ENCODE results near the gene SAV1.

DNA sequence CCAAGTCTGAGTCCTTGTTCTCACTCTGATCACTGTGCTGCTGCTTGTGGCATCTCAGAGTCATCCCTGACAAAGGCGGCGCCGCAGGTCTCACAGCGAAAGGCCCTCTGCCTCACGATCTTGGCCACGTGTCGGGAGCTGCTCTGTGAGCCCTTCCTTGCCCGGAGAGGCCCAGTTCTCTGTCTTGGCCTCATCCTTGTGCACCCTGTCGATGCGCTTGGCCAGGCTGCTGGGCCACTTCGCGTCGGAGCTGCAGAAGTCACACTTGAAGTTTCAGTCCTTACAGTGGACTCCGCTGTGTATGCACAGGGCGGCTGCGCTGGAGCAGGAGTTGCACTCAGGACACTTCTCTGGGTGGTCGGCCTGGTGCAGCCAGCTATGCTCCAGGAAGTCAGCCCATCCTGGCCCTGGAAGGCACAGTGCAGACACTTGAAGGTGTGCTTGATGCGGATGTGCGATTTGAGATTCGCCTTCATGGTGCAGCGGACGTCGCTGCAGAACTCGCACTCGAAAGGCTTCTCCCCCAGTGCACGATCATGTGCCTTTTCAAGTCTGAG, 36.4 kb upstream of the SAV1 start:
- no peak for TF ChIP-seq CTCF (IDR thresholded peaks at IDR 0.05; ENCODE audit: insufficient read depth, low read length)
- TF ChIP-seq SPI1 (IDR thresholded peaks at IDR 0.05; ENCODE audit: borderline replicate concordance, low read depth) = no peak
- TF ChIP-seq GABPA (IDR thresholded peaks at IDR 0.05; ENCODE audit: low read depth) = no peak
- no peak for TF ChIP-seq POLR2AphosphoS5 (IDR thresholded peaks at IDR 0.05; ENCODE audit: low read depth)
- TF ChIP-seq, protein P1, sequence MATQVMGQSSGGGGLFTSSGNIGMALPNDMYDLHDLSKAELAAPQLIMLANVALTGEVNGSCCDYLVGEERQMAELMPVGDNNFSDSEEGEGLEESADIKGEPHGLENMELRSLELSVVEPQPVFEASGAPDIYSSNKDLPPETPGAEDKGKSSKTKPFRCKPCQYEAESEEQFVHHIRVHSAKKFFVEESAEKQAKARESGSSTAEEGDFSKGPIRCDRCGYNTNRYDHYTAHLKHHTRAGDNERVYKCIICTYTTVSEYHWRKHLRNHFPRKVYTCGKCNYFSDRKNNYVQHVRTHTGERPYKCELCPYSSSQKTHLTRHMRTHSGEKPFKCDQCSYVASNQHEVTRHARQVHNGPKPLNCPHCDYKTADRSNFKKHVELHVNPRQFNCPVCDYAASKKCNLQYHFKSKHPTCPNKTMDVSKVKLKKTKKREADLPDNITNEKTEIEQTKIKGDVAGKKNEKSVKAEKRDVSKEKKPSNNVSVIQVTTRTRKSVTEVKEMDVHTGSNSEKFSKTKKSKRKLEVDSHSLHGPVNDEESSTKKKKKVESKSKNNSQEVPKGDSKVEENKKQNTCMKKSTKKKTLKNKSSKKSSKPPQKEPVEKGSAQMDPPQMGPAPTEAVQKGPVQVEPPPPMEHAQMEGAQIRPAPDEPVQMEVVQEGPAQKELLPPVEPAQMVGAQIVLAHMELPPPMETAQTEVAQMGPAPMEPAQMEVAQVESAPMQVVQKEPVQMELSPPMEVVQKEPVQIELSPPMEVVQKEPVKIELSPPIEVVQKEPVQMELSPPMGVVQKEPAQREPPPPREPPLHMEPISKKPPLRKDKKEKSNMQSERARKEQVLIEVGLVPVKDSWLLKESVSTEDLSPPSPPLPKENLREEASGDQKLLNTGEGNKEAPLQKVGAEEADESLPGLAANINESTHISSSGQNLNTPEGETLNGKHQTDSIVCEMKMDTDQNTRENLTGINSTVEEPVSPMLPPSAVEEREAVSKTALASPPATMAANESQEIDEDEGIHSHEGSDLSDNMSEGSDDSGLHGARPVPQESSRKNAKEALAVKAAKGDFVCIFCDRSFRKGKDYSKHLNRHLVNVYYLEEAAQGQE (IDR thresholded peaks at IDR 0.05; ENCODE audit: insufficient replicate concordance, low read depth) = no peak
